Measurements from ENCODE around the gene AFF3. TPM values are rescaled to one million over a fixed set of nuclear protein-coding genes. Genes with fewer than 3 reads are reported as not detected.

The AFF3 gene
- total and polyA plus RNA-seq, 10 of the 15 experiments (the other 5 are each of a cell fraction or from before 2014, with no cell fraction given) = 0.26 to 5.5 (median 3.0) TPM

DNA sequence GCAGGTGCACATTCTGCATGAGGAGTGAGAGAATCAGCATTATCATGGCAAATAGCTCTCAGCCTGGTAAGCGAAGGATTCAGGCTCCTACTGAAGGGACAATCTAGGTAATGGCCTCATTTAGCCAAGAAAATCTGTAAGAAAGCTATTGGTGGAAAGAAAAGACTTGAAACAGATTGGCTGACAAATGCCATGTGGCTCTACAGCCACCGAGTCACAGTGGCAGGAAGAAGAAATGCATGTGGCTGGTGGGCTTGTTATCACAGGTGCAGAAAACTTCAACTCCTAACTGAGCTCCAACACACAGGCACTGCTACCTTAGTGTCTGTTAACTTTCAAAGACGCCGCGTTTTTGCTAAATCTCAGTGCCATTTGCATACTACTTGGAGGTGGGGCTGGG is 592.0 kb downstream of the AFF3 start:
- intact Hi-C loops (cut with micrococcal nuclease; ENCODE audit: unreplicated experiment) = no loop called here
- ATAC-seq (no peak), DNase-seq (ENCODE audit: low read depth, low spot score) (no peak), FAIRE-seq (no peak)
- no TSS peak for BruUV-seq (replicated peaks)
- TF ChIP-seq, protein P1, sequence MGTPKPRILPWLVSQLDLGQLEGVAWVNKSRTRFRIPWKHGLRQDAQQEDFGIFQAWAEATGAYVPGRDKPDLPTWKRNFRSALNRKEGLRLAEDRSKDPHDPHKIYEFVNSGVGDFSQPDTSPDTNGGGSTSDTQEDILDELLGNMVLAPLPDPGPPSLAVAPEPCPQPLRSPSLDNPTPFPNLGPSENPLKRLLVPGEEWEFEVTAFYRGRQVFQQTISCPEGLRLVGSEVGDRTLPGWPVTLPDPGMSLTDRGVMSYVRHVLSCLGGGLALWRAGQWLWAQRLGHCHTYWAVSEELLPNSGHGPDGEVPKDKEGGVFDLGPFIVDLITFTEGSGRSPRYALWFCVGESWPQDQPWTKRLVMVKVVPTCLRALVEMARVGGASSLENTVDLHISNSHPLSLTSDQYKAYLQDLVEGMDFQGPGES (IDR thresholded peaks at IDR 0.05) = no peak
- H3K27me3 ChIP-seq (replicated peaks in 1 of 2; ENCODE audit: control insufficient read depth in 2 of 2, insufficient read depth in 2 of 2, low read length in 1 of 2) = 0 out of 4 replicates have a peak, but pooled peaks cover 0 to 1% of the 10 kb centered on the region in 2 experiments
- H2AFZ ChIP-seq (ENCODE audit: control insufficient read depth, low read depth, low read length) = no peak overlapping the region
- ChIA-PET SMC1A (ENCODE audit: uncharacterized antibody, unreplicated experiment) (no interaction called here), CTCF (interaction anchor here (2.5 kb wide), 1 partner anchor 9 kb away, joined by 5 read pairs; no protein-coding TSS in a partner anchor), RAD21 (ENCODE audit: unreplicated experiment) (no interaction called here), POLR2A (no interaction called here)
- H3K27ac ChIP-seq (ENCODE audit: control insufficient read depth, insufficient read depth) = no peak overlapping the region
- H3K9ac ChIP-seq (ENCODE audit: control insufficient read depth, insufficient read depth, low read length) = no peak overlapping the region
- no peaks in the 10 kb centered on the region for H4K20me1 ChIP-seq (ENCODE audit: control insufficient read depth, insufficient read depth)
- H3K4me3 ChIP-seq = no peak overlapping the region
- H3K4me2 ChIP-seq (ENCODE audit: control insufficient read depth, insufficient read depth) = no peak overlapping the region
- in situ Hi-C loops (cut with MboI) = no loop called here
- WGBS (ENCODE audit: insufficient coverage, insufficient replicate concordance, low lambda C conversion rate, missing lambda C conversion rate) = 68% methylated on average over 5 of the region's 5 CpGs
- H3K79me2 ChIP-seq (ENCODE audit: control insufficient read depth, insufficient read depth, low read length) = no peaks in the 10 kb centered on the region
- no peaks in the 10 kb centered on the region for H3K9me3 ChIP-seq (replicated peaks; ENCODE audit: control insufficient read depth, insufficient read depth, low read length)
- no peaks in the 10 kb centered on the region for H3K4me1 ChIP-seq (ENCODE audit: control insufficient read depth, insufficient read depth, low read length)
- no peaks in the 10 kb centered on the region for H3K36me3 ChIP-seq (ENCODE audit: control insufficient read depth in 2 of 2, insufficient read depth in 2 of 2, low read length in 1 of 2)

- TF ChIP-seq, protein P2, sequence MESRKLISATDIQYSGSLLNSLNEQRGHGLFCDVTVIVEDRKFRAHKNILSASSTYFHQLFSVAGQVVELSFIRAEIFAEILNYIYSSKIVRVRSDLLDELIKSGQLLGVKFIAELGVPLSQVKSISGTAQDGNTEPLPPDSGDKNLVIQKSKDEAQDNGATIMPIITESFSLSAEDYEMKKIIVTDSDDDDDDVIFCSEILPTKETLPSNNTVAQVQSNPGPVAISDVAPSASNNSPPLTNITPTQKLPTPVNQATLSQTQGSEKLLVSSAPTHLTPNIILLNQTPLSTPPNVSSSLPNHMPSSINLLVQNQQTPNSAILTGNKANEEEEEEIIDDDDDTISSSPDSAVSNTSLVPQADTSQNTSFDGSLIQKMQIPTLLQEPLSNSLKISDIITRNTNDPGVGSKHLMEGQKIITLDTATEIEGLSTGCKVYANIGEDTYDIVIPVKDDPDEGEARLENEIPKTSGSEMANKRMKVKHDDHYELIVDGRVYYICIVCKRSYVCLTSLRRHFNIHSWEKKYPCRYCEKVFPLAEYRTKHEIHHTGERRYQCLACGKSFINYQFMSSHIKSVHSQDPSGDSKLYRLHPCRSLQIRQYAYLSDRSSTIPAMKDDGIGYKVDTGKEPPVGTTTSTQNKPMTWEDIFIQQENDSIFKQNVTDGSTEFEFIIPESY (IDR thresholded peaks at IDR 0.05) = no peak
- TF ChIP-seq HDAC6 (IDR thresholded peaks at IDR 0.05; ENCODE audit: unreplicated experiment) (no peak), NKRF (conservative IDR thresholded peaks at IDR 0.05) (no peak), PML (IDR thresholded peaks at IDR 0.05; ENCODE audit: low read length) (no peak)
- TF ChIP-seq, protein P3, sequence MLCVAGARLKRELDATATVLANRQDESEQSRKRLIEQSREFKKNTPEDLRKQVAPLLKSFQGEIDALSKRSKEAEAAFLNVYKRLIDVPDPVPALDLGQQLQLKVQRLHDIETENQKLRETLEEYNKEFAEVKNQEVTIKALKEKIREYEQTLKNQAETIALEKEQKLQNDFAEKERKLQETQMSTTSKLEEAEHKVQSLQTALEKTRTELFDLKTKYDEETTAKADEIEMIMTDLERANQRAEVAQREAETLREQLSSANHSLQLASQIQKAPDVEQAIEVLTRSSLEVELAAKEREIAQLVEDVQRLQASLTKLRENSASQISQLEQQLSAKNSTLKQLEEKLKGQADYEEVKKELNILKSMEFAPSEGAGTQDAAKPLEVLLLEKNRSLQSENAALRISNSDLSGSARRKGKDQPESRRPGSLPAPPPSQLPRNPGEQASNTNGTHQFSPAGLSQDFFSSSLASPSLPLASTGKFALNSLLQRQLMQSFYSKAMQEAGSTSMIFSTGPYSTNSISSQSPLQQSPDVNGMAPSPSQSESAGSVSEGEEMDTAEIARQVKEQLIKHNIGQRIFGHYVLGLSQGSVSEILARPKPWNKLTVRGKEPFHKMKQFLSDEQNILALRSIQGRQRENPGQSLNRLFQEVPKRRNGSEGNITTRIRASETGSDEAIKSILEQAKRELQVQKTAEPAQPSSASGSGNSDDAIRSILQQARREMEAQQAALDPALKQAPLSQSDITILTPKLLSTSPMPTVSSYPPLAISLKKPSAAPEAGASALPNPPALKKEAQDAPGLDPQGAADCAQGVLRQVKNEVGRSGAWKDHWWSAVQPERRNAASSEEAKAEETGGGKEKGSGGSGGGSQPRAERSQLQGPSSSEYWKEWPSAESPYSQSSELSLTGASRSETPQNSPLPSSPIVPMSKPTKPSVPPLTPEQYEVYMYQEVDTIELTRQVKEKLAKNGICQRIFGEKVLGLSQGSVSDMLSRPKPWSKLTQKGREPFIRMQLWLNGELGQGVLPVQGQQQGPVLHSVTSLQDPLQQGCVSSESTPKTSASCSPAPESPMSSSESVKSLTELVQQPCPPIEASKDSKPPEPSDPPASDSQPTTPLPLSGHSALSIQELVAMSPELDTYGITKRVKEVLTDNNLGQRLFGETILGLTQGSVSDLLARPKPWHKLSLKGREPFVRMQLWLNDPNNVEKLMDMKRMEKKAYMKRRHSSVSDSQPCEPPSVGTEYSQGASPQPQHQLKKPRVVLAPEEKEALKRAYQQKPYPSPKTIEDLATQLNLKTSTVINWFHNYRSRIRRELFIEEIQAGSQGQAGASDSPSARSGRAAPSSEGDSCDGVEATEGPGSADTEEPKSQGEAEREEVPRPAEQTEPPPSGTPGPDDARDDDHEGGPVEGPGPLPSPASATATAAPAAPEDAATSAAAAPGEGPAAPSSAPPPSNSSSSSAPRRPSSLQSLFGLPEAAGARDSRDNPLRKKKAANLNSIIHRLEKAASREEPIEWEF (IDR thresholded peaks at IDR 0.05; ENCODE audit: insufficient replicate concordance, low read depth, low read length) = no peak
- POLR2A ChIA-PET = no interaction called here
- no peaks in the 10 kb centered on the region for H3K9me3 ChIP-seq (replicated peaks; ENCODE audit: control insufficient read depth, insufficient read depth, low read length)
- no peak overlapping the region for H2AFZ ChIP-seq (ENCODE audit: control insufficient read depth, low read depth, low read length)
- no peaks in the 10 kb centered on the region for H3K4me1 ChIP-seq (ENCODE audit: control insufficient read depth, insufficient read depth, low read length)
- WGBS (ENCODE audit: insufficient coverage, insufficient replicate concordance, low lambda C conversion rate, missing lambda C conversion rate) = 30% methylated on average over 3 of the region's 3 CpGs
- in situ Hi-C loops (cut with MboI) = no loop called here
- FAIRE-seq (no peak), DNase-seq (ENCODE audit: low read depth, low spot score) (no peak), ATAC-seq (no peak)
- RAD21 ChIA-PET (ENCODE audit: unreplicated experiment) = no interaction called here
- intact Hi-C loops (cut with micrococcal nuclease; ENCODE audit: unreplicated experiment) = no loop called here
- CTCF ChIA-PET = no interaction called here
- BruUV-seq (replicated peaks) = no TSS peak
- H3K36me3 ChIP-seq (ENCODE audit: control insufficient read depth in 2 of 2, insufficient read depth in 2 of 2, low read length in 1 of 2) = no peaks in the 10 kb centered on the region
- H4K20me1 ChIP-seq (ENCODE audit: control insufficient read depth, insufficient read depth) = no peaks in the 10 kb centered on the region
- H3K27ac ChIP-seq (ENCODE audit: control insufficient read depth, insufficient read depth) = no peak overlapping the region
- no peak overlapping the region for H3K9ac ChIP-seq (ENCODE audit: control insufficient read depth, insufficient read depth, low read length)
- H3K79me2 ChIP-seq (ENCODE audit: control insufficient read depth, insufficient read depth, low read length) = no peaks in the 10 kb centered on the region
- peaks cover 0 to 3% of the 10 kb centered on the region in 2 experiments; a peak in 2 of 4 replicates for H3K27me3 ChIP-seq (replicated peaks in 1 of 2; ENCODE audit: control insufficient read depth in 2 of 2, insufficient read depth in 2 of 2, low read length in 1 of 2)
- no peak overlapping the region for H3K4me3 ChIP-seq
- SMC1A ChIA-PET (ENCODE audit: uncharacterized antibody, unreplicated experiment) = no interaction called here
- H3K4me2 ChIP-seq (ENCODE audit: control insufficient read depth, insufficient read depth) = no peak overlapping the region
Measured at GRCh38 chr2:99545604-99546003, 596.8 kb downstream of the AFF3 start.

All from GM12878 (cell line).